Endodermal cell (in vitro differentiated cells): ENCODE data around the gene RHOT1. TPM values are rescaled to one million over a fixed set of nuclear protein-coding genes. Genes with fewer than 3 reads are reported as not detected.

Experiments used
- DNase-seq: peaks from one replicate; pipeline ENCODE4 v3.0.0-alpha.2; 2017
- H3K27ac ChIP-seq: 2 replicates; pipeline ENCODE4 v1.5.1; 2013; ENCODE audit warnings: mild to moderate bottlenecking, low read depth, low read length, moderate library complexity
- H3K27me3 ChIP-seq: 2 replicates; pipeline ENCODE4 v1.6.1; 2013; ENCODE audit warnings: mild to moderate bottlenecking, low read length, moderate library complexity; ENCODE audit not compliant: insufficient read depth, control insufficient read depth, poor library complexity, severe bottlenecking
- H3K36me3 ChIP-seq: 2 replicates; pipeline ENCODE4 v1.7.0; 2013; ENCODE audit warnings: mild to moderate bottlenecking, low read length, moderate library complexity; ENCODE audit not compliant: control insufficient read depth, insufficient read depth
- H3K4me1 ChIP-seq: one replicate; pipeline ENCODE4 v1.7.0; 2013; ENCODE audit warnings: low read length; ENCODE audit not compliant: control insufficient read depth, insufficient read depth
- H3K4me3 ChIP-seq: 2 replicates; pipeline ENCODE4 v1.5.1; 2013; ENCODE audit warnings: mild to moderate bottlenecking, low read length, moderate library complexity
- H3K9ac ChIP-seq: 2 replicates; pipeline ENCODE4 v1.6.1; 2013; ENCODE audit warnings: mild to moderate bottlenecking, low read length, moderate library complexity; ENCODE audit not compliant: poor library complexity, severe bottlenecking; ENCODE audit errors: extremely low read depth
- H3K9me3 ChIP-seq: 2 replicates; pipeline ENCODE4 v1.6.1; 2013; ENCODE audit warnings: mild to moderate bottlenecking, low read length, moderate library complexity; ENCODE audit not compliant: control insufficient read depth
- H3K27ac Mint-ChIP-seq: 2 replicates; pipeline ENCODE4 v1.8.0; 2020; ENCODE audit warnings: mixed read lengths
- H3K27me3 Mint-ChIP-seq: 2 replicates; pipeline ENCODE4 v1.8.0; 2021; ENCODE audit warnings: mild to moderate bottlenecking, mixed read lengths; ENCODE audit not compliant: insufficient read depth
- H3K36me3 Mint-ChIP-seq: 2 replicates; pipeline ENCODE4 v1.8.0; 2020; ENCODE audit warnings: low read depth, mixed read lengths
- H3K4me1 Mint-ChIP-seq: 2 replicates; pipeline ENCODE4 v1.8.0; 2020; ENCODE audit warnings: mixed read lengths
- H3K4me3 Mint-ChIP-seq: 2 replicates; pipeline ENCODE4 v1.8.0; 2020; ENCODE audit warnings: mild to moderate bottlenecking, moderate library complexity, mixed read lengths
- H3K9me3 Mint-ChIP-seq: 2 replicates; pipeline ENCODE4 v1.8.0; 2020; ENCODE audit warnings: mild to moderate bottlenecking, mixed read lengths
- WGBS, 2 experiments: methylation state at CpG; one replicate each; pipeline versions ENCODE4 v1.1.5 to v1.1.7; 2013; ENCODE audit warnings: missing lambda C conversion rate in 2 of 2, mixed read lengths in 1 of 2; ENCODE audit not compliant: insufficient coverage in 1 of 2, insufficient read length in 1 of 2; 5-methylcytosine and 5-hydroxymethylcytosine counted together
- total RNA-seq, 2 donors: library from RNA; stranded (reverse); fragmentation: NEBNext Ultra II Directional in 1 of 2; extraction: Animal tissue kit (Norgen Biotek cat#: 25700) in 1 of 2; gene quantifications; 2 replicates in 1 of 2; 3 replicates in 1 of 2; pipeline ENCODE4 v1.2.1, GENCODE V29; 2021
- TF ChIP-seq, protein P1 (sequence below): fragments of 200-600 bp; sonication (generic); conservative IDR thresholded peaks from 2 replicates; pipeline ENCODE4 v1.5.0; 2021; ENCODE audit warnings: antibody characterized with exemption, mild to moderate bottlenecking

Gene RHOT1
- total RNA-seq, 2 donors from 2014 or later = 30.0 to 35.7 TPM

GRCh38 chr17:32110596-32110995 is 31.7 kb upstream of the RHOT1 start:
- Mint-ChIP-seq H3K4me1 (no peaks in the 10 kb centered on the region), H3K27me3 (no peaks in the 10 kb centered on the region), H3K9me3 (no peaks in the 10 kb centered on the region), H3K27ac (no peak overlapping the region), H3K36me3 (no peaks in the 10 kb centered on the region), H3K4me3 (no peak overlapping the region)
- H3K27me3 ChIP-seq = no peaks in the 10 kb centered on the region
- H3K36me3 ChIP-seq = no peaks in the 10 kb centered on the region
- H3K9ac ChIP-seq = no peak overlapping the region
- H3K4me3 ChIP-seq = no peak overlapping the region
- TF ChIP-seq, protein P1, sequence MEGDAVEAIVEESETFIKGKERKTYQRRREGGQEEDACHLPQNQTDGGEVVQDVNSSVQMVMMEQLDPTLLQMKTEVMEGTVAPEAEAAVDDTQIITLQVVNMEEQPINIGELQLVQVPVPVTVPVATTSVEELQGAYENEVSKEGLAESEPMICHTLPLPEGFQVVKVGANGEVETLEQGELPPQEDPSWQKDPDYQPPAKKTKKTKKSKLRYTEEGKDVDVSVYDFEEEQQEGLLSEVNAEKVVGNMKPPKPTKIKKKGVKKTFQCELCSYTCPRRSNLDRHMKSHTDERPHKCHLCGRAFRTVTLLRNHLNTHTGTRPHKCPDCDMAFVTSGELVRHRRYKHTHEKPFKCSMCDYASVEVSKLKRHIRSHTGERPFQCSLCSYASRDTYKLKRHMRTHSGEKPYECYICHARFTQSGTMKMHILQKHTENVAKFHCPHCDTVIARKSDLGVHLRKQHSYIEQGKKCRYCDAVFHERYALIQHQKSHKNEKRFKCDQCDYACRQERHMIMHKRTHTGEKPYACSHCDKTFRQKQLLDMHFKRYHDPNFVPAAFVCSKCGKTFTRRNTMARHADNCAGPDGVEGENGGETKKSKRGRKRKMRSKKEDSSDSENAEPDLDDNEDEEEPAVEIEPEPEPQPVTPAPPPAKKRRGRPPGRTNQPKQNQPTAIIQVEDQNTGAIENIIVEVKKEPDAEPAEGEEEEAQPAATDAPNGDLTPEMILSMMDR = no peak
- H3K27ac ChIP-seq = no peak overlapping the region
- no peaks in the 10 kb centered on the region for H3K9me3 ChIP-seq
- no peaks in the 10 kb centered on the region for H3K4me1 ChIP-seq
- DNase-seq = peak; percentile 47
- 93 to 97% methylated on average over 14 to 21 of the region's 21 CpGs for WGBS, 2 experiments

GRCh38 chr17:32111141-32111771 is 31.0 kb upstream of the RHOT1 start:
- Histone ChIP-seq H3K9me3 (no peaks in the 10 kb centered on the region), H3K4me3 (no peak overlapping the region), H3K4me1 (no peaks in the 10 kb centered on the region), H3K27ac (no peak overlapping the region), H3K9ac (no peak overlapping the region), H3K27me3 (no peaks in the 10 kb centered on the region), H3K36me3 (no peaks in the 10 kb centered on the region)
- H3K4me3 Mint-ChIP-seq = no peak overlapping the region
- TF ChIP-seq, protein P1 = peak; percentile 78
- no peak overlapping the region for H3K27ac Mint-ChIP-seq
- no peaks in the 10 kb centered on the region for H3K4me1 Mint-ChIP-seq
- no peaks in the 10 kb centered on the region for H3K36me3 Mint-ChIP-seq
- H3K27me3 Mint-ChIP-seq = no peaks in the 10 kb centered on the region
- no peaks in the 10 kb centered on the region for H3K9me3 Mint-ChIP-seq
- 85 to 89% methylated on average over 16 to 18 of the region's 18 CpGs for WGBS, 2 experiments
- DNase-seq = peak; percentile 83

GRCh38 chr17:32112416-32112815 is 29.9 kb upstream of the RHOT1 start:
- TF ChIP-seq, protein P1 = peak; percentile 30
- 94 to 97% methylated on average over 7 to 16 of the region's 20 CpGs for WGBS, 2 experiments
- no peaks in the 10 kb centered on the region for H3K36me3 Mint-ChIP-seq
- Histone ChIP-seq H3K9ac (no peak overlapping the region), H3K27me3 (no peaks in the 10 kb centered on the region), H3K4me1 (no peaks in the 10 kb centered on the region), H3K36me3 (no peaks in the 10 kb centered on the region), H3K9me3 (no peaks in the 10 kb centered on the region), H3K27ac (no peak overlapping the region), H3K4me3 (no peak overlapping the region)
- H3K27me3 Mint-ChIP-seq = no peaks in the 10 kb centered on the region
- no peak overlapping the region for H3K4me3 Mint-ChIP-seq
- H3K27ac Mint-ChIP-seq = no peak overlapping the region
- DNase-seq = peak; percentile 48
- H3K4me1 Mint-ChIP-seq = no peaks in the 10 kb centered on the region
- no peaks in the 10 kb centered on the region for H3K9me3 Mint-ChIP-seq
